ENCODE measurements around the gene PUS10. TPM values are rescaled to one million over a fixed set of nuclear protein-coding genes. Genes with fewer than 3 reads are reported as not detected.

Gene PUS10
- total RNA-seq, 3 donors from 2014 or later = 7.3 to 14.6 (median 12.8) TPM

GRCh38 chr2:61009355-61009754 lies 8.7 kb downstream of the PUS10 start:
- H3K4me1 ChIP-seq (ENCODE audit: low read depth) = peaks cover 4% of the 10 kb centered on the region
- no peak for TF ChIP-seq CTCF (IDR thresholded peaks at IDR 0.05)
- H3K4me3 ChIP-seq = no peak overlapping the region
- ATAC-seq = no peak
- no peaks in the 10 kb centered on the region for H3K9me3 ChIP-seq
- intact Hi-C loops (cut with DNase I, micrococcal nuclease) = no loop called here
- no peaks in the 10 kb centered on the region for H3K36me3 ChIP-seq (ENCODE audit: low read depth)
- DNase-seq = no peak

GRCh38 chr2:61006486-61007105 lies 11.5 kb downstream of the PUS10 start:
- H3K4me3 ChIP-seq = no peak overlapping the region
- no peaks in the 10 kb centered on the region for H3K36me3 ChIP-seq (ENCODE audit: low read depth)
- TF ChIP-seq CTCF (IDR thresholded peaks at IDR 0.05) = no peak
- H3K4me1 ChIP-seq (ENCODE audit: low read depth) = no peaks in the 10 kb centered on the region
- DNase-seq (no peak), ATAC-seq (no peak)
- intact Hi-C loops (cut with DNase I, micrococcal nuclease) = no loop called here
- H3K9me3 ChIP-seq = no peaks in the 10 kb centered on the region

- intact Hi-C loops (cut with DNase I, micrococcal nuclease) = no loop called here
- DNase-seq = no peak
These were observed 12.3 kb downstream of the PUS10 start for GRCh38 chr2:61005736-61006135.

GRCh38 chr2:60998628-60999545 lies 19.2 kb downstream of the PUS10 start:
- H3K36me3 ChIP-seq (ENCODE audit: low read depth) = no peaks in the 10 kb centered on the region
- H3K4me3 ChIP-seq = no peak overlapping the region
- intact Hi-C loops (cut with DNase I, micrococcal nuclease) = loop anchor here (5.0 to 10.0 kb wide), 2 partner anchors 184 to 292 kb away; no protein-coding TSS in a partner anchor
- no peak for DNase-seq
- no peaks in the 10 kb centered on the region for H3K4me1 ChIP-seq (ENCODE audit: low read depth)
- H3K9me3 ChIP-seq = no peaks in the 10 kb centered on the region
- peak; percentile 73 for ATAC-seq
- no peak for TF ChIP-seq CTCF (IDR thresholded peaks at IDR 0.05)

More at GRCh38 chr2:61005736-61006135, 12.3 kb downstream of the PUS10 start:
- no peaks in the 10 kb centered on the region for H3K36me3 ChIP-seq (ENCODE audit: low read depth)
- TF ChIP-seq CTCF (IDR thresholded peaks at IDR 0.05) = no peak
- H3K4me3 ChIP-seq = no peak overlapping the region
- H3K4me1 ChIP-seq (ENCODE audit: low read depth) = no peaks in the 10 kb centered on the region
- no peaks in the 10 kb centered on the region for H3K9me3 ChIP-seq
- ATAC-seq = no peak

- H3K36me3 ChIP-seq (ENCODE audit: low read depth) = no peaks in the 10 kb centered on the region
- intact Hi-C loops (cut with DNase I, micrococcal nuclease) = loop anchor here in 1 of 2 donors (10.0 kb wide), 1 partner anchor 179 kb away; no protein-coding TSS in a partner anchor
- no peak for TF ChIP-seq CTCF (IDR thresholded peaks at IDR 0.05)
- H3K4me1 ChIP-seq (ENCODE audit: low read depth) = no peaks in the 10 kb centered on the region
- peaks cover 10% of the 10 kb centered on the region for H3K9me3 ChIP-seq
- no peak overlapping the region for H3K4me3 ChIP-seq
- ATAC-seq (no peak), DNase-seq (no peak)
These were observed 23.9 kb downstream of the PUS10 start for GRCh38 chr2:60994131-60994530.

Data from mucosa of descending colon (tissue), 3 donors.